GM18907 (cell line): ENCODE results near the gene PCDHA1.

Experiments used
- ATAC-seq: cut with Tn5 transposase; IDR thresholded peaks from one replicate; pipeline ENCODE4 v1.9.1; 2021; ENCODE audit warnings: mild to moderate bottlenecking, moderate library complexity; ENCODE audit not compliant: unreplicated experiment

The PCDHA1 gene

GRCh38 chr5:140916325-140916724, 130.4 kb downstream of the PCDHA1 start:
- no peak for ATAC-seq

- ATAC-seq, result no peak
Measured at GRCh38 chr5:140923601-140924000, 137.7 kb downstream of the PCDHA1 start.

- no peak for ATAC-seq
Measured at GRCh38 chr5:140925806-140926442, 140.0 kb downstream of the PCDHA1 start, which contains the start of gene PCDHAC1. Gene PCDHAC1 (plus strand): TSS chr5:140926299. CDS start chr5:140926893, 594 bp downstream.

GRCh38 chr5:140926443-140927227, 140.7 kb downstream of the PCDHA1 start:
- ATAC-seq, result no peak

GRCh38 chr5:140927228-140927573, 141.3 kb downstream of the PCDHA1 start:
- no peak for ATAC-seq

GRCh38 chr5:140934964-140935606, 149.1 kb downstream of the PCDHA1 start:
- ATAC-seq, result no peak

- ATAC-seq, result no peak
Measured at GRCh38 chr5:140946578-140946977, 160.6 kb downstream of the PCDHA1 start.

GRCh38 chr5:140951636-140952035, 165.7 kb downstream of the PCDHA1 start:
- ATAC-seq, result no peak

- ATAC-seq, result no peak
Measured at GRCh38 chr5:140953234-140953633, 167.3 kb downstream of the PCDHA1 start.

- ATAC-seq, result no peak
Measured at GRCh38 chr5:140962190-140962589, 176.2 kb downstream of the PCDHA1 start.

GRCh38 chr5:140964356-140964755, 178.4 kb downstream of the PCDHA1 start:
- no peak for ATAC-seq

- ATAC-seq, result no peak
Measured at GRCh38 chr5:140965905-140966292, 180.0 kb downstream of the PCDHA1 start.

- ATAC-seq, result no peak
Measured at GRCh38 chr5:140966293-140967225, 180.6 kb downstream of the PCDHA1 start, which contains the start of gene PCDHAC2. Gene PCDHAC2 (plus strand): TSS chr5:140966476. CDS start chr5:140966767, 291 bp downstream.

GRCh38 chr5:140967226-140967893, 181.4 kb downstream of the PCDHA1 start:
- ATAC-seq, result no peak

GRCh38 chr5:140969880-140970279, 183.9 kb downstream of the PCDHA1 start:
- no peak for ATAC-seq

- ATAC-seq, result no peak
Measured at GRCh38 chr5:140973550-140973949, 187.6 kb downstream of the PCDHA1 start.

- no peak for ATAC-seq
Measured at GRCh38 chr5:140977003-140977402, 191.1 kb downstream of the PCDHA1 start.

- ATAC-seq, result no peak
Measured at GRCh38 chr5:140978260-140978659, 192.3 kb downstream of the PCDHA1 start.

- ATAC-seq, result no peak
Measured at GRCh38 chr5:140978983-140979382, 193.0 kb downstream of the PCDHA1 start.

- no peak for ATAC-seq
Measured at GRCh38 chr5:140982083-140982716, 196.3 kb downstream of the PCDHA1 start.
